Duodenal mucosa (tissue), 2 donors: ENCODE data around the gene DDX39B.

Source experiments
- H3K27ac ChIP-seq: one replicate; pipeline ENCODE4 v1.7.0; 2013; ENCODE audit warnings: low read depth, low read length
- H3K27me3 ChIP-seq, 2 donors: one replicate each; pipeline ENCODE4 v1.7.0; 2013; ENCODE audit warnings: low read length in 2 of 2, control low read depth in 1 of 2; ENCODE audit not compliant: insufficient read depth in 2 of 2, control insufficient read depth in 1 of 2
- H3K36me3 ChIP-seq, 2 donors: one replicate each; pipeline ENCODE4 v1.7.0; 2013; ENCODE audit warnings: low read length in 2 of 2, control low read depth in 1 of 2; ENCODE audit not compliant: insufficient read depth in 2 of 2, control insufficient read depth in 1 of 2
- H3K4me1 ChIP-seq, 2 donors: one replicate each; pipeline ENCODE4 v1.7.0; 2013; ENCODE audit warnings: low read length in 2 of 2, control low read depth in 1 of 2; ENCODE audit not compliant: insufficient read depth in 2 of 2, control insufficient read depth in 1 of 2
- H3K4me3 ChIP-seq, 2 donors: one replicate each; pipeline ENCODE4 v1.7.0; 2013; ENCODE audit warnings: low read length in 2 of 2, low read depth in 1 of 2
- H3K9ac ChIP-seq, 2 donors: one replicate each; pipeline ENCODE4 v1.7.0; 2013; ENCODE audit warnings: low read length in 2 of 2, low read depth in 1 of 2
- H3K9me3 ChIP-seq, 2 donors: one replicate each; pipeline ENCODE4 v1.7.0; 2013; ENCODE audit warnings: low read length in 2 of 2, control low read depth in 1 of 2; ENCODE audit not compliant: control insufficient read depth in 1 of 2

The DDX39B gene

DNA sequence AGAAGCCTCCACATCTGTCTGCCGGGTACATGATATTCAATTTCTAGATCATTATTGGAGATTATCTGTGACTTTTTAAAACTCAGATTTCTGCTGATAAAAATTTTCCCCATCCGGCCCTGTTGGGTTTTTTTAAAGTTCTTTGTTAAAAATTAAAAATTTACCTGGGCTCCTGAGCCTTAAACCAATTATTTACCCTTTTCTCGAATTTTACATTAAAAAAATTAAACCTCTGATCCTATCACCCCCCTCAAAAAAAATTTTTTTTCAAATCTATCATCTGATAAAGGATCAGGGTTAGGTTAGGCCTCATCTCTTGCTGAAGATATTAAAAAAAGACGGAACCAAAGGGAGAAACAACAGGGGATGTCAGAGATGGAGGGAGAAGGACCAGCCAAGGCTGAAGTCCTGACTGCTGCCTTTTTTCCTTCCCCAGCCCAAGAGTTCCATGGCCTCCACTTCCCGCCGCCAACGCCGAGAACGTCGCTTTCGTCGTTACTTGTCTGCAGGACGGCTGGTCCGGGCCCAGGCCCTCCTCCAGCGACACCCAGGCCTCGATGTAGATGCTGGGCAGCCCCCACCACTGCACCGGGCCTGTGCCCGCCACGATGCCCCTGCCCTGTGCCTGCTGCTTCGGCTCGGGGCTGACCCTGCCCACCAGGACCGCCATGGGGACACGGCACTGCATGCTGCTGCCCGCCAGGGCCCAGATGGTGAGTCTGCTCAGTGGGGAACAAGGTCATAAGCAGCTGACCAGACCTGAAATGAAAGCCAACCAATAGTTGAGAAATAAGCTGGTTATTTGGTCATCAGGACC is 6.1 kb upstream of the DDX39B start:
- Histone ChIP-seq H3K4me1 (peaks cover 15 to 24% of the 10 kb centered on the region in 2 donors), H3K27me3 (no peaks in the 10 kb centered on the region), H3K9ac (peak overlapping the region; percentile 61 to 71), H3K27ac (no peak overlapping the region), H3K36me3 (peaks cover 0 to 17% of the 10 kb centered on the region in 2 donors), H3K9me3 (no peaks in the 10 kb centered on the region), H3K4me3 (peak overlapping the region; percentile 70 to 82)

DNA sequence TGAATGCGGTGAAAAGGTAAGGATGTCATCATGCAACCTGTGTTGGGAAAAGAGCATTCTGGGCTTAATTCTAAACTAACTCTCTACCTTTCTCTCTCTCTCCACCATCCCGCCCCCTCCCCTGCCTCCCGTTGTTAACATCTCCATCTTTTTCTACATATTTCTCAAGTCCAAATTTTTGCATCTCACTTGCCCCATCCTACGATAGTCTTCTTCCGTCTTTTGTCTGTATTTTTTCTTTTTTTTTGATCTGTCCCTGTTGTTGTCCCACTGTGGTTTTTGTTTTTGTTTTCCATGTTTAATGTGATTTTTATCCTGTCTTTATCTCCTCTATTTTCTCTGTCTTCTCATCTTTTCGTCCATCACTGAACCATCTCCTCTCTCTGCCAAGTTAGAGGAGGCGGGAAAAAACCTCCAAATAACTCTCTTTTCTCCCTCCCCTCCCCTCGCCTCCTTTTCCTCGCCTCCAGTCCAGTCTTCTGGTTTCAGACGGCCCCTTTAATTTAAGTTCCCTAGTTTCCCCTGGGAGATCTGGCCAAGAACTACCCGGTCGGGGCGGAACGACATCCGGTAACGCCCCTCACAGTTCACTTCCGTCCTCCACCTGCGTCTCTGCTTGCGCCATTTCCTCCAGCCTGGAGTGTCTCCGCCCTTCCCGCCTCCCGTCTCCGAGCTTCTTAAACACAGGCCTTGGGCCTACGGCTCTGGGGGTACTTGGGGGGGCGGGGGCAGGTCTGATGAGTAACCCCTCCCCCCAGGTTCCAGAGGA is 5.3 kb upstream of the DDX39B start, which contains the start of gene NFKBIL1:
TSS of gene NFKBIL1 (plus strand) at position 651 of the 769 bp plus-strand sequence. CDS start at position 738, 87 bp downstream.
- Histone ChIP-seq H3K27me3 (no peaks in the 10 kb centered on the region), H3K4me3 (peak within 1 kb of the TSS; percentile 70 to 82), H3K36me3 (peaks cover 0 to 17% of the 10 kb centered on the region in 2 donors), H3K4me1 (peaks cover 16 to 25% of the 10 kb centered on the region in 2 donors), H3K27ac (peak within 1 kb of the TSS; percentile 1), H3K9me3 (no peaks in the 10 kb centered on the region), H3K9ac (peak within 1 kb of the TSS; percentile 71 to 74)

GRCh38 chr6:31546339-31546957 is 4.6 kb upstream of the DDX39B start, which contains the start of gene ATP6V1G2:
Gene ATP6V1G2 (minus strand): TSS chr6:31546608. CDS start chr6:31546559, 49 bp downstream.
- peak within 1 kb of the TSS; percentile 70 to 82 for H3K4me3 ChIP-seq
- H3K9ac ChIP-seq: peak within 1 kb of the TSS; percentile 71 to 74
- H3K4me1 ChIP-seq: peaks cover 16 to 25% of the 10 kb centered on the region in 2 donors
- no peaks in the 10 kb centered on the region for H3K9me3 ChIP-seq
- peak within 1 kb of the TSS; percentile 1 for H3K27ac ChIP-seq
- H3K36me3 ChIP-seq: peaks cover 0 to 17% of the 10 kb centered on the region in 2 donors
- H3K27me3 ChIP-seq: no peaks in the 10 kb centered on the region

DNA sequence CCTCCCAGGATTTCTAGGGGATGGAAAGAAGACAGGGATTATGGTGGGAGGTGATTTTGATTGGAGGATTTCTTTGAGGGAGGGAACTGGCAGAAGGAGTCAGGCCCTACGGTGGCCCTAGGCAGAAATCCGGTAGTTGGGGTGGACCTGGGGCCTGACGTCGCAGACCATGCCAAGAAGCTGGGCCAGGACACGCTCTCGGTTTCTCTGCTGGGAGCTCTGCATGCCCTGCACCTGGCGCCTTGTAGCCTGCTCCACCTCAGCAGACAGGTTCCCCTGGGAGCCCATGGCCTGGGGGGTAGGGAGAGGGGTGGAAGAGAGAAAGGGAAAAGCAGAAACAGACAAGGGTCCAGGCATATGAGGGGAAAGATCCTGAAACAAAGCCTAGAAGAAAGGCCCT is 3.5 kb upstream of the DDX39B start:
- no peaks in the 10 kb centered on the region for H3K27me3 ChIP-seq
- no peaks in the 10 kb centered on the region for H3K9me3 ChIP-seq
- H3K27ac ChIP-seq: no peak overlapping the region
- peaks cover 1 to 9% of the 10 kb centered on the region in 2 donors for H3K36me3 ChIP-seq
- no peak overlapping the region for H3K9ac ChIP-seq
- peaks cover 19 to 29% of the 10 kb centered on the region in 2 donors for H3K4me1 ChIP-seq
- no peak overlapping the region for H3K4me3 ChIP-seq

DNA sequence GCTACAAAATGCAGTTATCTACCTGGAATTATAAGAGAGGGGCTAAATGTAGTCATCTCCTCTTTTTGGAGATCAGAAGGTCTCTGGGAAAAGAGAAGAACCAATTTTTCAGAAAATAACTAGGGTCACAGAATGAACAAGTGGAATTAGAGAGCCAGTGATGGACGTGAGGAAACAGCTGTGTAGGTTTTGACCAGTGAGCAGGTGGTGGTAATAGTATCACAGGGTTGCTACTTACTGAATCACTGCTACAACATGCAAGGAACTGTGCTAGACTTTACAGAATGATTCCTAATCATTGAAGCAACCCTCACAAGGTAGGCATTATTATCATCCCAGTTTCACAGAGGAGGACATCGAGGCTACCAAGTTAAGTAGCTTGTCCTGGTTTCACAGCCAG is 2.9 kb upstream of the DDX39B start:
- Histone ChIP-seq H3K36me3 (peaks cover 5 to 14% of the 10 kb centered on the region in 2 donors), H3K27me3 (no peaks in the 10 kb centered on the region), H3K27ac (no peak overlapping the region), H3K9ac (no peak overlapping the region), H3K4me1 (peaks cover 25 to 35% of the 10 kb centered on the region in 2 donors), H3K9me3 (no peaks in the 10 kb centered on the region), H3K4me3 (no peak overlapping the region)

DNA sequence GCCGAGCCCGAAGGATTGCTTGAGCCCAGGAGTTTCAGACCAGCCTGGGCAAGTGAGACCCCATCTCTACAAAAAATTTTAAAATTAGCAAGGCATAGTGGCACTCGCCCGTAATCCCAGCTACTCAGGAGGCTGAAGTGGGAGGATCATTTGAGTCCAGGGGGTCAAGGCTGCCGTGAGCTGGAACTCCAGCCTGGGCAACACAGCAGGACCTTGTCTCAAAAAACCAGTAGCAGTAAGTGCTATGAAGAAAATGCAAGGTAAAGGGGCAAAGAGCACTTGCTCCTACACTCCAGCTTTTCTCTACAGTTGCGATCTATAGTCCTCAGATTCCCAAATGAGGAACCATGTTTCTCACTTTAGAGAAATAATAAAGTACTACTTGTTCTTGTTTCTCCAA is 1.8 kb upstream of the DDX39B start:
- Histone ChIP-seq H3K27ac (no peak overlapping the region), H3K4me1 (peaks cover 32 to 44% of the 10 kb centered on the region in 2 donors), H3K9me3 (no peaks in the 10 kb centered on the region), H3K4me3 (no peak overlapping the region), H3K9ac (no peak overlapping the region), H3K27me3 (no peaks in the 10 kb centered on the region), H3K36me3 (peaks cover 15 to 18% of the 10 kb centered on the region in 2 donors)

DNA sequence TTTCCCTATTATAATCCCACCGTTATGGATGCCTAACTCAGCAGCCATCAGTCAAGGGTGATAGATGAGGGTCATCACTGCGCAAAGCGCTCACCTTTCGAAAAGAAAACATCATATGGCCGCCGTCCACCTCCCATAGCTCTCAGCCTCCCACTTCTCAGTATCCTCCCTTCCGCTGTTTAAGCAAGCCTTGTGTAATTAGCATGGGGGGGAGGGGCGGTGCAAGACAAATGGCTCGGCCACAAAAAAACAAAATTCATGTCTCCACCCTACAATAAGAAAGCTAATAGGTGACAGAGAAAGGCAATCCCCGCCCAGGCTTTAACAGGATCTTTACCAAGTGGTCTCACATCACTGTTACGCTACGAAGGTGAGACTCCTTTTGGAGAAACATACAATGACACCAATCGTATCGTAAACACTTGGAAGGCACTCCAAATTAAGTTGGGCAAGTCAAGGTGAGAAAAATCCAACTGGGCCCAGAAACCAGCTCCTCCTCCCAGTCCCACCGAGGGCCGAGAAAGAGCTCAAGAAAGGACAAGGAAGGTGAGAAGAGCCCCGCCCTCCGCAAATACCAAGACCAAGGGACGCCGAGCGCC is 645 bp downstream of the DDX39B start:
- no peaks in the 10 kb centered on the region for H3K27me3 ChIP-seq
- no peaks in the 10 kb centered on the region for H3K9me3 ChIP-seq
- peaks cover 26 to 27% of the 10 kb centered on the region in 2 donors for H3K4me1 ChIP-seq
- peak overlapping the region; percentile 89 for H3K27ac ChIP-seq
- peaks cover 24 to 41% of the 10 kb centered on the region in 2 donors for H3K36me3 ChIP-seq
- peak overlapping the region; percentile 85 to 91 for H3K4me3 ChIP-seq
- H3K9ac ChIP-seq: peak overlapping the region; percentile 67 to 95

DNA sequence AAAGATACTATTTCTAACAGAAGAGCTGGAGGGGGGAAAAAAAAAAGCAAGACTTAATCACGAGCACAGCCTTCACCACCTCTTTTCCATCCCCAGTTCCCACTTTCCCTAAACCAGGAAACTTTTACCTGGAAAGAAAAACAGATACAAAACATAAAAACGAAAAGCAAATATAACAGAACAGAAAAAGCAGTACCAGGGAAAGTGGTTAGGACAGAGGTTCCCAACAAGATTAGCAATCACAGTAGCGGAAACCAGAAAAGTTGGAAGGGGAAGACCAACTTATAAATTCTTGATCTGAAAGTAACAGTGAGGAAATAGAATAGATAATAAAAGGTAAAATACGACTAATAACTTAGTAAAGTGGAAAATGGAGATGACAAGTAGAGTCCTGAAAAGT is 1.2 kb downstream of the DDX39B start:
- H3K27me3 ChIP-seq: no peaks in the 10 kb centered on the region
- H3K27ac ChIP-seq: no peak overlapping the region
- peak overlapping the region; percentile 85 to 91 for H3K4me3 ChIP-seq
- peaks cover 30 to 46% of the 10 kb centered on the region in 2 donors for H3K36me3 ChIP-seq
- H3K4me1 ChIP-seq: peaks cover 26% of the 10 kb centered on the region in 2 donors
- H3K9ac ChIP-seq: peak overlapping the region; percentile 67 to 95
- no peaks in the 10 kb centered on the region for H3K9me3 ChIP-seq

DNA sequence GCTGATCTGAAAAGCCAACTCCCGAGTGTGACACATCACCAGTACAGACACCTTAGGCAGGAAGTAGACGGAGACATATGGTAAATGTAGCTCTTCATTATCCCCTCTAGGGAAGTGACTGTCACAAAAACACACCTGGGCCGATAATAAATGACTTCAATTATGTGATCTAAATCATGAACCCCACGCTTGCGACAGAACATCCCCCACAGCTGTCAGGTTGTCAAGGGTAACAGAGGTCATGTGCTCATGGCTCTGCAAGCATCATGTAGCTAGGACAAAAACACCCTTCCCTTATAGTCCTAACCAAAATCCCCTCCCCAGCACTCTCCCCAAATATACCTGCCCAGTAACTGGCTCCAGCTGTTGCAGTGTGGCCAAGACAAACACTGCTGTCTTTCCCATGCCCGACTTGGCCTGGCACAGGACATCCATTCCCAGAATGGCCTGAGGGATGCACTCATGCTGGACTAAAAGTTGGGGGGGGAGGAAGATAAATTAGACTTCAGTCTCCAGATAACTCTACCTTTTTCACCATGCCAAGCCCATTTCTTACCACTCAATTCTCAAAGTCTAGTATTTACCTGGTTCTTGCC is 2.9 kb downstream of the DDX39B start:
- Histone ChIP-seq H3K27ac (no peak overlapping the region), H3K36me3 (peaks cover 46 to 64% of the 10 kb centered on the region in 2 donors), H3K9ac (peak overlapping the region in 1 of 2 donors; percentile 95)

More for the DNA sequence above, 2.9 kb downstream of the DDX39B start:
- Histone ChIP-seq H3K27me3 (no peaks in the 10 kb centered on the region), H3K9me3 (no peaks in the 10 kb centered on the region), H3K4me1 (peaks cover 26% of the 10 kb centered on the region in 2 donors), H3K4me3 (peak overlapping the region in 1 of 2 donors; percentile 85)
